Central memory CD8-positive, alpha-beta T cell (primary cell): Measurements from ENCODE around the gene SMG7.

Source experiments
- ATAC-seq: fragments of 150-1000 bp; cut with Tn5 transposase; replicated peaks from 2 replicates; pipeline ENCODE4 v1.10.0; 2022; ENCODE audit warnings: mild to moderate bottlenecking, moderate FRiP score, moderate number of reproducible peaks; ENCODE audit not compliant: poor library complexity, severe bottlenecking; ENCODE audit errors: extremely low read depth
- DNase-seq, 2 donors: peaks; one replicate each; pipeline ENCODE4 v3.0.0; 2021; ENCODE audit warnings: low spot score in 2 of 2
- H3K27ac Mint-ChIP-seq: one replicate; pipeline ENCODE4 v1.8.0; 2022; ENCODE audit warnings: low read depth, mild to moderate bottlenecking, moderate library complexity, mixed read lengths
- H3K27me3 Mint-ChIP-seq: one replicate; pipeline ENCODE4 v1.8.0; 2022; ENCODE audit warnings: mixed read lengths
- H3K36me3 Mint-ChIP-seq: one replicate; pipeline ENCODE4 v1.8.0; 2022; ENCODE audit warnings: mild to moderate bottlenecking, moderate library complexity, mixed read lengths; ENCODE audit not compliant: insufficient read depth
- H3K4me1 Mint-ChIP-seq: one replicate; pipeline ENCODE4 v1.8.0; 2022; ENCODE audit warnings: mixed read lengths
- H3K4me3 Mint-ChIP-seq: one replicate; pipeline ENCODE4 v1.8.0; 2022; ENCODE audit warnings: mild to moderate bottlenecking, moderate library complexity, mixed read lengths
- H3K9me3 Mint-ChIP-seq: one replicate; pipeline ENCODE4 v1.8.0; 2022; ENCODE audit warnings: mixed read lengths

SMG7 gene

GRCh38 chr1:183498342-183498991 lies 26.2 kb downstream of the SMG7 start:
- no peak overlapping the region for H3K27ac Mint-ChIP-seq
- H3K9me3 Mint-ChIP-seq = no peaks in the 10 kb centered on the region
- H3K4me1 Mint-ChIP-seq = peaks cover 55% of the 10 kb centered on the region
- no peaks in the 10 kb centered on the region for H3K27me3 Mint-ChIP-seq
- peak overlapping the region; percentile 32 for H3K4me3 Mint-ChIP-seq
- ATAC-seq (peak; percentile 52), DNase-seq (no peak)
- H3K36me3 Mint-ChIP-seq = peaks cover 4% of the 10 kb centered on the region

GRCh38 chr1:183505454-183506089 lies 33.3 kb downstream of the SMG7 start:
- ATAC-seq = no peak
- Mint-ChIP-seq H3K4me1 (peaks cover 7% of the 10 kb centered on the region), H3K9me3 (no peaks in the 10 kb centered on the region), H3K27me3 (no peaks in the 10 kb centered on the region), H3K4me3 (no peak overlapping the region), H3K36me3 (no peaks in the 10 kb centered on the region), H3K27ac (no peak overlapping the region)
- no peak for DNase-seq

- no peak overlapping the region for H3K27ac Mint-ChIP-seq
- no peaks in the 10 kb centered on the region for H3K9me3 Mint-ChIP-seq
- H3K27me3 Mint-ChIP-seq = no peaks in the 10 kb centered on the region
- no peak overlapping the region for H3K4me3 Mint-ChIP-seq
- no peak for ATAC-seq
- DNase-seq = no peak
- H3K36me3 Mint-ChIP-seq = no peaks in the 10 kb centered on the region
- H3K4me1 Mint-ChIP-seq = peaks cover 11% of the 10 kb centered on the region
Measured at GRCh38 chr1:183506561-183506960, 34.3 kb downstream of the SMG7 start.

GRCh38 chr1:183508694-183509093 lies 36.4 kb downstream of the SMG7 start:
- ATAC-seq = no peak
- peaks cover 19% of the 10 kb centered on the region for H3K4me1 Mint-ChIP-seq
- no peak overlapping the region for H3K27ac Mint-ChIP-seq
- H3K9me3 Mint-ChIP-seq = no peaks in the 10 kb centered on the region
- peaks cover 2% of the 10 kb centered on the region for H3K36me3 Mint-ChIP-seq
- H3K27me3 Mint-ChIP-seq = no peaks in the 10 kb centered on the region
- H3K4me3 Mint-ChIP-seq = no peak overlapping the region
- DNase-seq = no peak

GRCh38 chr1:183512450-183512849 lies 40.2 kb downstream of the SMG7 start:
- DNase-seq (no peak), ATAC-seq (no peak)
- H3K4me1 Mint-ChIP-seq = peaks cover 16% of the 10 kb centered on the region
- H3K36me3 Mint-ChIP-seq = peaks cover 20% of the 10 kb centered on the region
- no peaks in the 10 kb centered on the region for H3K27me3 Mint-ChIP-seq
- peak overlapping the region; percentile 70 for H3K27ac Mint-ChIP-seq
- no peaks in the 10 kb centered on the region for H3K9me3 Mint-ChIP-seq
- H3K4me3 Mint-ChIP-seq = no peak overlapping the region

GRCh38 chr1:183514235-183514634 lies 41.9 kb downstream of the SMG7 start:
- no peaks in the 10 kb centered on the region for H3K9me3 Mint-ChIP-seq
- H3K27ac Mint-ChIP-seq = no peak overlapping the region
- no peak for ATAC-seq
- peaks cover 16% of the 10 kb centered on the region for H3K4me1 Mint-ChIP-seq
- DNase-seq = no peak
- H3K4me3 Mint-ChIP-seq = no peak overlapping the region
- H3K36me3 Mint-ChIP-seq = peaks cover 26% of the 10 kb centered on the region
- no peaks in the 10 kb centered on the region for H3K27me3 Mint-ChIP-seq

- no peaks in the 10 kb centered on the region for H3K9me3 Mint-ChIP-seq
- DNase-seq = no peak
- peaks cover 16% of the 10 kb centered on the region for H3K4me1 Mint-ChIP-seq
- H3K36me3 Mint-ChIP-seq = peaks cover 26% of the 10 kb centered on the region
- no peak overlapping the region for H3K4me3 Mint-ChIP-seq
- ATAC-seq = no peak
- peak overlapping the region; percentile 80 for H3K27ac Mint-ChIP-seq
- no peaks in the 10 kb centered on the region for H3K27me3 Mint-ChIP-seq
Measured at GRCh38 chr1:183515002-183515689, 42.8 kb downstream of the SMG7 start.

GRCh38 chr1:183516725-183517124 lies 44.4 kb downstream of the SMG7 start:
- peaks cover 11% of the 10 kb centered on the region for H3K4me1 Mint-ChIP-seq
- H3K27ac Mint-ChIP-seq = no peak overlapping the region
- ATAC-seq (no peak), DNase-seq (no peak)
- H3K4me3 Mint-ChIP-seq = no peak overlapping the region
- no peaks in the 10 kb centered on the region for H3K9me3 Mint-ChIP-seq
- H3K27me3 Mint-ChIP-seq = no peaks in the 10 kb centered on the region
- peaks cover 37% of the 10 kb centered on the region for H3K36me3 Mint-ChIP-seq

- Mint-ChIP-seq H3K27me3 (no peaks in the 10 kb centered on the region), H3K9me3 (no peaks in the 10 kb centered on the region), H3K4me3 (no peak overlapping the region), H3K4me1 (peaks cover 9% of the 10 kb centered on the region), H3K27ac (no peak overlapping the region), H3K36me3 (peaks cover 40% of the 10 kb centered on the region)
- DNase-seq (no peak), ATAC-seq (no peak)
Measured at GRCh38 chr1:183517401-183517800, 45.1 kb downstream of the SMG7 start.

GRCh38 chr1:183520379-183520778 lies 48.1 kb downstream of the SMG7 start:
- Mint-ChIP-seq H3K4me1 (peaks cover 8% of the 10 kb centered on the region), H3K27ac (peak overlapping the region; percentile 14), H3K27me3 (no peaks in the 10 kb centered on the region), H3K36me3 (peaks cover 41% of the 10 kb centered on the region), H3K9me3 (no peaks in the 10 kb centered on the region), H3K4me3 (no peak overlapping the region)
- ATAC-seq (no peak), DNase-seq (no peak)

GRCh38 chr1:183522104-183522503 lies 49.8 kb downstream of the SMG7 start:
- no peak overlapping the region for H3K27ac Mint-ChIP-seq

GRCh38 chr1:183528577-183528976 lies 56.3 kb downstream of the SMG7 start:
- no peak for DNase-seq
- Mint-ChIP-seq H3K4me3 (no peak overlapping the region), H3K36me3 (peaks cover 35% of the 10 kb centered on the region), H3K9me3 (no peaks in the 10 kb centered on the region), H3K27ac (no peak overlapping the region), H3K4me1 (no peaks in the 10 kb centered on the region), H3K27me3 (no peaks in the 10 kb centered on the region)
- ATAC-seq = no peak

More at GRCh38 chr1:183522104-183522503, 49.8 kb downstream of the SMG7 start:
- DNase-seq (no peak), ATAC-seq (no peak)
- Mint-ChIP-seq H3K4me1 (peaks cover 8% of the 10 kb centered on the region), H3K36me3 (peaks cover 34% of the 10 kb centered on the region), H3K27me3 (no peaks in the 10 kb centered on the region), H3K4me3 (no peak overlapping the region), H3K9me3 (no peaks in the 10 kb centered on the region)
